NT2/D1 (cell line): Measurements from ENCODE around the gene PELI2.

ENCODE experiments used
- YY1 ChIP-seq: IDR thresholded peaks from 2 replicates; pipeline ENCODE4 v1.6.1; 2011; ENCODE audit not compliant: insufficient read length, insufficient read depth
- ZNF274 ChIP-seq: IDR thresholded peaks from 2 replicates; pipeline ENCODE4 v1.6.1; 2011; ENCODE audit warnings: mild to moderate bottlenecking, low read depth, low read length

DNA sequence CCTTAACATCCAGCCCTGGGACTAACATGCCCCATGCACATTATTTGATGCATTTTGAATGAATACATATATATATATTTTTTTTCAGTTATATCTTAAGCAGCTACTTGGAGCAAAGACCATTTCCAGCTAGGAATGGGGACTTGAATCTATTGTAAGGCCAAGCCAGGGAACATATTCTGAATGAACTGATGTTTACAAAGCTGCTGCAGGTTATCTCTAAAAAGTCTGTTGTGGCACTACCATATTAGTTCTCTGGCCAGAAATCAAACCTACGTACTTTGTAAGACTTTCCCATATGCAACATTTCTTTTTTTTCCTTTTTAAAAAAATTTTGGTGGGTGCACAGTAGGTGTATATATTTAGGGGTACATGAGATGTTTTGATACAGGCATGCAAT, 43.4 kb downstream of the PELI2 start:
- TF ChIP-seq ZNF274: no peak
- no peak for TF ChIP-seq YY1
